Testis (tissue), 3 donors: ENCODE results near the gene MAZ. TPM values are rescaled to one million over a fixed set of nuclear protein-coding genes. Genes with fewer than 3 reads are reported as not detected.

Source experiments
- DNase-seq: peaks from one replicate; pipeline ENCODE4 v3.0.0-alpha.2; 2019
- H3K27ac ChIP-seq, 2 donors: fragments of 200-600 bp; sonication (generic); one replicate each; pipeline ENCODE4 v1.5.1; 2019
- H3K27me3 ChIP-seq: fragments of 200-600 bp; sonication (generic); one replicate; pipeline ENCODE4 v1.5.1; 2019
- H3K36me3 ChIP-seq: fragments of 200-600 bp; sonication (generic); one replicate; pipeline ENCODE4 v1.5.1; 2017; ENCODE audit warnings: low read depth; ENCODE audit errors: missing control alignments
- H3K4me1 ChIP-seq: fragments of 200-600 bp; sonication (generic); one replicate; pipeline ENCODE4 v1.5.1; 2019
- H3K4me3 ChIP-seq, 2 donors: fragments of 200-600 bp; sonication (generic); one replicate each; pipeline ENCODE4 v1.5.1; 2017 to 2019
- H3K9me3 ChIP-seq: fragments of 200-600 bp; sonication (generic); one replicate; pipeline ENCODE4 v1.5.1; 2017
- CTCF ChIP-seq, 3 experiments: fragments of 450-650 bp in 2 of 3; fragments of 200-600 bp in 1 of 3; sonication (generic) in 1 of 3; IDR thresholded peaks; one replicate each; pipeline ENCODE4 v1.5.1; 2016 to 2019; ENCODE audit warnings: antibody characterized with exemption in 3 of 3, mild to moderate bottlenecking in 2 of 3, moderate library complexity in 1 of 3
- POLR2A ChIP-seq: fragments of 450-650 bp; IDR thresholded peaks from one replicate; pipeline ENCODE4 v1.6.1; 2017; ENCODE audit warnings: antibody characterized with exemption, mild to moderate bottlenecking, moderate library complexity
- WGBS, 2 donors: methylation state at CpG; one replicate each; pipeline ENCODE4 v1.1.5; 2018; 5-methylcytosine and 5-hydroxymethylcytosine counted together
- intact Hi-C: fragments of 100-400 bp; cut with DNase I; formaldehyde crosslinking; loops from one replicate; pipeline ENCODE4 v1.15.1; 2023; ENCODE audit warnings: low total_unique reads
- polyA plus RNA-seq: library from polyadenylated mRNA; stranded (reverse); fragments of 350-450 nt; fragmentation: Illumina TruSeq; extraction: RNeasy Lipid Tissue Mini Kit (QIAGEN cat#74804); gene quantifications from one replicate; pipeline ENCODE4 v1.2.3, GENCODE V29; 2014; ENCODE audit warnings: low read depth, low replicate concordance; ENCODE audit not compliant: insufficient read depth
- total RNA-seq, 2 donors: library from RNA; depleted of rRNA; stranded (reverse); fragments of >200 nt; gene quantifications; one replicate each; pipeline ENCODE4 v1.2.3, GENCODE V29; 2016

The MAZ gene
- total and polyA plus RNA-seq, 3 donors from 2014 or later, result 173 to 217 (median 186) TPM

- WGBS, 2 donors, result 94 to 97% methylated on average over 5 of the region's 5 CpGs
- no peaks in the 10 kb centered on the region for H3K36me3 ChIP-seq
- TF ChIP-seq POLR2A, result no peak
- TF ChIP-seq CTCF (IDR thresholded peaks at IDR 0.05), result no peak
- no peak for DNase-seq
- peaks cover 13% of the 10 kb centered on the region for H3K4me1 ChIP-seq
- no peak overlapping the region for H3K27ac ChIP-seq
- no peak overlapping the region for H3K4me3 ChIP-seq
- H3K27me3 ChIP-seq, result no peaks in the 10 kb centered on the region
- H3K9me3 ChIP-seq, result no peaks in the 10 kb centered on the region
- intact Hi-C loops, result no loop called here
Measured at GRCh38 chr16:29837841-29838240, 31.5 kb downstream of the MAZ start.

- H3K36me3 ChIP-seq, result no peaks in the 10 kb centered on the region
- WGBS, 2 donors, result 41 to 42% methylated on average over 6 of the region's 6 CpGs
- intact Hi-C loops, result no loop called here
Measured at GRCh38 chr16:29839822-29840221, 33.5 kb downstream of the MAZ start.

GRCh38 chr16:29840240-29840639 is 33.9 kb downstream of the MAZ start:
- no peak for DNase-seq
- Histone ChIP-seq H3K27ac (no peak overlapping the region), H3K4me1 (peaks cover 14% of the 10 kb centered on the region), H3K27me3 (no peaks in the 10 kb centered on the region), H3K4me3 (no peak overlapping the region), H3K36me3 (no peaks in the 10 kb centered on the region), H3K9me3 (no peaks in the 10 kb centered on the region)
- TF ChIP-seq POLR2A (no peak), CTCF (IDR thresholded peaks at IDR 0.05) (no peak)
- WGBS, 2 donors, result 46 to 65% methylated on average over 4 to 10 of the region's 10 CpGs
- intact Hi-C loops, result no loop called here

More at GRCh38 chr16:29839822-29840221, 33.5 kb downstream of the MAZ start:
- no peak overlapping the region for H3K4me3 ChIP-seq
- no peaks in the 10 kb centered on the region for H3K27me3 ChIP-seq
- no peaks in the 10 kb centered on the region for H3K9me3 ChIP-seq
- H3K27ac ChIP-seq, result no peak overlapping the region
- peak; percentile 69 for DNase-seq
- TF ChIP-seq CTCF (IDR thresholded peaks at IDR 0.05), result no peak
- TF ChIP-seq POLR2A, result no peak
- H3K4me1 ChIP-seq, result peaks cover 13% of the 10 kb centered on the region

- Histone ChIP-seq H3K27me3 (no peaks in the 10 kb centered on the region), H3K9me3 (no peaks in the 10 kb centered on the region), H3K4me3 (no peak overlapping the region), H3K36me3 (no peaks in the 10 kb centered on the region), H3K4me1 (peaks cover 19% of the 10 kb centered on the region), H3K27ac (no peak overlapping the region)
- intact Hi-C loops, result no loop called here
- TF ChIP-seq CTCF (IDR thresholded peaks at IDR 0.05) (no peak), POLR2A (no peak)
- 95% methylated on average over 23 of the region's 23 CpGs; no CpG with 5 or more reads in 1 of the 2 donors for WGBS, 2 donors
- DNase-seq, result no peak
Measured at GRCh38 chr16:29841631-29842030, 35.3 kb downstream of the MAZ start.

DNA sequence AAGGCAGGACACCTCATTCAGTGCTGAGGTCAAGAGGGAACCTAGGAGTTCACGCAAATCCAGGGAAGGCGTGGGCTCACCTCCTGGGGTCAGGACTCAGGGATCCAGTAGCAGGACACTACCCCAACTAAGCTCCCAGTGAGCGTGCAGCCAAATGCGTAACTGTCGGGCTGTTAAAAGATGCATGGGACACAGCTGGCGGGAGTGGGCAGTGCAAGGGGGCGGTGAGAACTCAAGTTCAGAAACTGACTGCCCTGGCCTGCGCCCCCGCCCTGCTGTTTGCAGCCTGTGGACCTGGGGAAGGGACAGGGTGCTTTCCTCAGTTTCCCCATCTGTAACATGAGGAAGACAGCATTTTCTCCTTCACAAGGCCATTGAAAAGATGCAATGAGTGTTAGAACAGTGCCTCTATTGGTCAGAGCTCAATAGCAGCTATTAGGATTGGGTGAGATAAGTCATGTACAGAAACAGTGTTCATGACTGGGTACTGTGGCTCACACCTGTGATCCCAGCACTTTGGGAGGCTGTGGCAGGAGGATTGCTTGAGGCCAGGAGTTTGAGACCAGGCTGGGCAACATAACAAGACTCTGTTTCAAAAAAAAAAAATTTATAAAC is 36.5 kb downstream of the MAZ start:
- intact Hi-C loops, result no loop called here
- no peak overlapping the region for H3K4me3 ChIP-seq
- no peaks in the 10 kb centered on the region for H3K27me3 ChIP-seq
- WGBS, 2 donors, result 92 to 97% methylated on average over 9 of the region's 9 CpGs
- DNase-seq, result no peak
- no peaks in the 10 kb centered on the region for H3K36me3 ChIP-seq
- peaks cover 19% of the 10 kb centered on the region for H3K4me1 ChIP-seq
- H3K27ac ChIP-seq, result no peak overlapping the region
- TF ChIP-seq POLR2A, result no peak
- no peak for TF ChIP-seq CTCF (IDR thresholded peaks at IDR 0.05)
- H3K9me3 ChIP-seq, result no peaks in the 10 kb centered on the region
